HEK293 (cell line): ENCODE measurements around the gene TIMM13.

Experiments used
- ATF2 ChIP-seq: fragments of 450-650 bp; formaldehyde crosslinking; IDR thresholded peaks from 2 replicates; pipeline ENCODE4 v1.5.1; 2016; ENCODE audit warnings: missing biosample characterization, missing genetic modification characterization, low read depth
- GLIS1 ChIP-seq: fragments of 450-650 bp; formaldehyde crosslinking; IDR thresholded peaks from 2 replicates; pipeline ENCODE4 v1.5.1; 2016; ENCODE audit warnings: missing biosample characterization, missing genetic modification characterization
- KLF8 ChIP-seq: fragments of 450-650 bp; formaldehyde crosslinking; IDR thresholded peaks from 2 replicates; pipeline ENCODE4 v1.5.1; 2016; ENCODE audit warnings: missing biosample characterization, missing genetic modification characterization
- PRDM2 ChIP-seq: fragments of 450-650 bp; formaldehyde crosslinking; IDR thresholded peaks from 2 replicates; pipeline ENCODE4 v1.5.1; 2016; ENCODE audit warnings: missing biosample characterization, missing genetic modification characterization, borderline replicate concordance
- REPIN1 ChIP-seq: fragments of 450-650 bp; formaldehyde crosslinking; IDR thresholded peaks from 2 replicates; pipeline ENCODE4 v1.5.1; 2017; ENCODE audit warnings: missing biosample characterization, missing genetic modification characterization, low read depth
- SP7 ChIP-seq: fragments of 450-650 bp; formaldehyde crosslinking; IDR thresholded peaks from 2 replicates; pipeline ENCODE4 v1.5.1; 2016; ENCODE audit warnings: missing biosample characterization, missing genetic modification characterization
- ZBTB21 ChIP-seq: fragments of 450-650 bp; formaldehyde crosslinking; IDR thresholded peaks from 2 replicates; pipeline ENCODE4 v1.5.1; 2017; ENCODE audit warnings: missing biosample characterization, missing genetic modification characterization
- ZNF121 ChIP-seq: fragments of 450-650 bp; formaldehyde crosslinking; IDR thresholded peaks from 2 replicates; pipeline ENCODE4 v1.5.1; 2016; ENCODE audit warnings: missing biosample characterization, missing genetic modification characterization
- ZNF132 ChIP-seq: fragments of 450-650 bp; formaldehyde crosslinking; IDR thresholded peaks from 2 replicates; pipeline ENCODE4 v1.5.1; 2017; ENCODE audit warnings: missing biosample characterization, missing genetic modification characterization, borderline replicate concordance
- ZNF2 ChIP-seq: fragments of 450-650 bp; formaldehyde crosslinking; IDR thresholded peaks from 2 replicates; pipeline ENCODE4 v1.5.1; 2016; ENCODE audit warnings: missing biosample characterization, missing genetic modification characterization
- ZNF214 ChIP-seq: fragments of 450-650 bp; formaldehyde crosslinking; IDR thresholded peaks from 2 replicates; pipeline ENCODE4 v1.5.1; 2017; ENCODE audit warnings: missing biosample characterization, mild to moderate bottlenecking, missing genetic modification characterization, borderline replicate concordance
- ZNF221 ChIP-seq: fragments of 450-650 bp; formaldehyde crosslinking; IDR thresholded peaks from 2 replicates; pipeline ENCODE4 v1.5.1; 2017; ENCODE audit warnings: missing biosample characterization, missing genetic modification characterization, borderline replicate concordance
- ZNF223 ChIP-seq: fragments of 450-650 bp; formaldehyde crosslinking; IDR thresholded peaks from 2 replicates; pipeline ENCODE4 v1.5.1; 2016; ENCODE audit warnings: missing biosample characterization, missing genetic modification characterization
- ZNF302 ChIP-seq: fragments of 450-650 bp; formaldehyde crosslinking; IDR thresholded peaks from 2 replicates; pipeline ENCODE4 v1.5.1; 2016; ENCODE audit warnings: missing biosample characterization, missing genetic modification characterization, low read depth
- ZNF366 ChIP-seq: fragments of 450-650 bp; formaldehyde crosslinking; conservative IDR thresholded peaks from 2 replicates; pipeline ENCODE4 v1.5.1; 2016; ENCODE audit warnings: missing biosample characterization, missing genetic modification characterization
- ZNF391 ChIP-seq: fragments of 450-650 bp; formaldehyde crosslinking; IDR thresholded peaks from 2 replicates; pipeline ENCODE4 v1.5.1; 2016; ENCODE audit warnings: low read depth, missing biosample characterization, missing genetic modification characterization, borderline replicate concordance
- ZNF513 ChIP-seq: fragments of 450-650 bp; IDR thresholded peaks from 2 replicates; pipeline ENCODE4 v1.5.1; 2018; ENCODE audit warnings: missing biosample characterization, missing genetic modification characterization
- ZNF530 ChIP-seq: fragments of 450-650 bp; formaldehyde crosslinking; IDR thresholded peaks from 2 replicates; pipeline ENCODE4 v1.5.1; 2016; ENCODE audit warnings: low read depth, missing biosample characterization, missing genetic modification characterization
- ZNF558 ChIP-seq: fragments of 450-650 bp; formaldehyde crosslinking; IDR thresholded peaks from 2 replicates; pipeline ENCODE4 v1.5.1; 2016; ENCODE audit warnings: missing biosample characterization, missing genetic modification characterization
- ZNF639 ChIP-seq: fragments of 450-650 bp; formaldehyde crosslinking; IDR thresholded peaks from 2 replicates; pipeline ENCODE4 v1.5.1; 2016; ENCODE audit warnings: missing biosample characterization, missing genetic modification characterization
- ZNF677 ChIP-seq: fragments of 450-650 bp; IDR thresholded peaks from 2 replicates; pipeline ENCODE4 v1.5.0; 2018; ENCODE audit warnings: missing biosample characterization, mild to moderate bottlenecking, missing genetic modification characterization, moderate library complexity
- ZNF76 ChIP-seq: fragments of 450-650 bp; formaldehyde crosslinking; IDR thresholded peaks from 2 replicates; pipeline ENCODE4; 2016; ENCODE audit warnings: low read depth, missing biosample characterization, missing genetic modification characterization, borderline replicate concordance
- ZNF830 ChIP-seq: fragments of 450-650 bp; IDR thresholded peaks from 2 replicates; pipeline ENCODE4 v1.5.0; 2018; ENCODE audit warnings: missing biosample characterization, missing genetic modification characterization, low read depth, mild to moderate bottlenecking, moderate library complexity
- ZNF837 ChIP-seq: fragments of 450-650 bp; formaldehyde crosslinking; IDR thresholded peaks from 2 replicates; pipeline ENCODE4 v1.5.1; 2016; ENCODE audit warnings: missing biosample characterization, missing genetic modification characterization
- ZNF843 ChIP-seq: fragments of 450-650 bp; formaldehyde crosslinking; IDR thresholded peaks from 2 replicates; pipeline ENCODE4 v1.5.1; 2016; ENCODE audit warnings: missing biosample characterization, missing genetic modification characterization
- ZSCAN23 ChIP-seq: fragments of 450-650 bp; formaldehyde crosslinking; IDR thresholded peaks from 2 replicates; pipeline ENCODE4 v1.5.1; 2016; ENCODE audit warnings: missing biosample characterization, missing genetic modification characterization
- ZSCAN30 ChIP-seq: fragments of 450-650 bp; IDR thresholded peaks from 2 replicates; pipeline ENCODE4 v1.5.1; 2018; ENCODE audit warnings: missing biosample characterization, mild to moderate bottlenecking, missing genetic modification characterization, moderate library complexity
- TF ChIP-seq, protein P1 (sequence below): fragments of 450-650 bp; formaldehyde crosslinking; IDR thresholded peaks from 2 replicates; pipeline ENCODE4; 2016; ENCODE audit warnings: missing biosample characterization, missing genetic modification characterization

Gene TIMM13

DNA sequence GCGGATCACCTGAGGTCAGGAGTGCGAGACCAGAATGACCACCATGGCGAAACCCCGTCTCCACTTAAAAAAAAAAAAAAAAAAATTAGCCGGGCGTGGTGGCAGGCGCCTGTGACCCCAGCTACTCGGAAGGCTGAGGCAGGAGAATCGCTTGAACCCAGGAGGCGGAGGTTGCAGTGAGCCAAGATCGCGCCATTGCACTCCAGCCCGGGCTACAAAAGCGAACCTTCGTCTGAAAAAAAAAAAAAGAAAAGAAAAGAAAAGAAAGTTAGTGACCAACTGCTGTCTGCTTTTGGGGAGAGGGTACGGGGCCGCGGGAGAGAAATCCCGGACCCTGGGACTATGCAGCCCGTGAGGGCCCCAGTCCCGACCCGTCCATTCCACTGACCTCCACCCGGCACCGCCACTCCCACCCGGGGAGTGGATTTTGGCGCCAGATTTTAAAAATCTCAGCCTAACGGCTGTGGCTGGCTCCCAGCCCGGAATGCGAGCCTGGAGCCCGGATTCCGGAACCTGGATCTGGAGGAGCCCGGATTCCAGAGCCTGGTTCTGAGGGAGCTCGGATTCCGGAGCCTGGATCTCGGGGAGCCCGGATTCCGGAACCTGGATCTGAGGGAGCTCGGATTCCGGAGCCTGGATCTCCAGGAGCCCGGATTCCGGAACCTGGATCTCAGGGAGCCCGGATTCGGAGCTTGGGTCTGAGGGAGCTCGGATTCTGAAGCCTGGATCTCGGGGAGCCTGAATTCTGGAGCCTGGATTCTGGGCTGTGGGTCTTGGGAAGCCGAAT lies 35.4 kb upstream of the TIMM13 start (continued):
- TF ChIP-seq SP7 (tag by site-specific recombination) (peak; percentile 86), ZNF76 (tag by site-specific recombination) (peak; percentile 80), ZNF214 (tag by site-specific recombination) (no peak; the same call in 1 of the 2 replicates), ZNF513 (tag by site-specific recombination) (peak; percentile 51; the same call in 1 of the 2 replicates), ZNF302 (tag by site-specific recombination) (no peak), ZSCAN30 (tag by site-specific recombination) (peak; percentile 98), ZNF391 (tag by site-specific recombination) (peak; percentile 66; the same call in 1 of the 2 replicates), ZNF830 (no peak), ZNF366 (no peak), GLIS1 (tag by site-specific recombination) (peak; percentile 64), ZNF677 (tag by site-specific recombination) (peak; percentile 67; the same call in 1 of the 2 replicates), ZNF223 (tag by site-specific recombination) (no peak), KLF8 (tag by site-specific recombination) (peak; percentile 96), ZNF132 (no peak), ZNF639 (tag by site-specific recombination) (peak; percentile 81), ZNF837 (no peak), ATF2 (tag by site-specific recombination) (0 out of 2 replicates have a peak, but pooled peaks have one; percentile 13), ZNF221 (tag by site-specific recombination) (0 out of 2 replicates have a peak, but pooled peaks have one; percentile 89), ZBTB21 (peak; percentile 34; the same call in 1 of the 2 replicates), ZNF843 (tag by site-specific recombination) (0 out of 2 replicates have a peak, but pooled peaks have one; percentile 42), ZNF530 (no peak), REPIN1 (tag by site-specific recombination) (peak; percentile 67; the same call in 1 of the 2 replicates), ZSCAN23 (tag by site-specific recombination) (peak; percentile 95), ZNF2 (tag by site-specific recombination) (peak; percentile 59; the same call in 1 of the 2 replicates), PRDM2 (no peak), ZNF558 (tag by site-specific recombination) (peak; percentile 73), ZNF121 (no peak)
- TF ChIP-seq, protein P1, sequence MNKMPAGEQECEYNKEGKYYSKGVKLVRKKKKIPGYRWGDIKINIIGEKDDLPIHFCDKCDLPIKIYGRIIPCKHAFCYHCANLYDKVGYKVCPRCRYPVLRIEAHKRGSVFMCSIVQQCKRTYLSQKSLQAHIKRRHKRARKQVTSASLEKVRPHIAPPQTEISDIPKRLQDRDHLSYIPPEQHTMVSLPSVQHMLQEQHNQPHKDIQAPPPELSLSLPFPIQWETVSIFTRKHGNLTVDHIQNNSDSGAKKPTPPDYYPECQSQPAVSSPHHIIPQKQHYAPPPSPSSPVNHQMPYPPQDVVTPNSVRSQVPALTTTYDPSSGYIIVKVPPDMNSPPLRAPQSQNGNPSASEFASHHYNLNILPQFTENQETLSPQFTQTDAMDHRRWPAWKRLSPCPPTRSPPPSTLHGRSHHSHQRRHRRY (tag by site-specific recombination): no peak
